K562 (cell line): ENCODE results near the gene PODN. TPM values are rescaled to one million over a fixed set of nuclear protein-coding genes. Genes with fewer than 3 reads are reported as not detected.

Experiments
- ATAC-seq: fragments of 200-7000 bp; cut with Tn5 transposase; 3 replicates; pipeline ENCODE4 v1.9.1; 2020; ENCODE audit warnings: moderate library complexity
- BruUV-seq: library from RNA; stranded (reverse); fragments of 400-500 nt; replicated peaks from 2 replicates; lab custom pipeline; 2021; lab: Mats Ljungman, UMichigan
- CTCF ChIA-PET: fragments of 300-600 bp; formaldehyde crosslinking; extraction: SDS; loops from one replicate; lab custom pipeline; 2021; ENCODE audit warnings: low intra/inter-chr PET ratio; lab: Yijun Ruan, JAX
- POLR2A ChIA-PET: fragments of 300-600, 350-650 bp; sonication (Branson Sonifier 250); formaldehyde crosslinking; extraction: SDS; loops from one replicate; lab custom pipeline; 2021; ENCODE audit warnings: antibody characterized with exemption, inconsistent platforms; lab: Yijun Ruan, JAX
- DNase-seq, 4 experiments: peaks; one replicate each; pipeline versions ENCODE4 v3.0.0 to v3.0.0-alpha.2; 2011 to 2018; ENCODE audit warnings: low spot score in 3 of 4, mixed read lengths in 3 of 4; ENCODE audit errors: extremely low read depth in 1 of 4
- FAIRE-seq: peaks from 2 replicates; lab custom pipeline; 2011; peaks lifted over from hg19 to GRCh38; lab: Jason Lieb, UNC
- H2AFZ ChIP-seq: 2 replicates; pipeline ENCODE4 v1.6.0; 2011; ENCODE audit warnings: low read depth, low read length, control low read depth, inconsistent platforms
- H3K27ac ChIP-seq: fragments of 200-600 bp; 3 replicates; pipeline ENCODE4 v1.8.0; 2011; ENCODE audit warnings: low read depth, mild to moderate bottlenecking, control low read depth, inconsistent platforms, low read length, moderate library complexity, mixed read lengths; ENCODE audit errors: extremely low read depth
- H3K27me3 ChIP-seq, 2 experiments: fragments of 300-600 bp in 1 of 2; 2 replicates in 1 of 2; 3 replicates in 1 of 2; pipeline versions ENCODE4 v1.6.0 to v1.8.0; 2011; ENCODE audit warnings: inconsistent platforms in 2 of 2, low read length in 2 of 2, mild to moderate bottlenecking in 1 of 2, mixed read lengths in 1 of 2, moderate library complexity in 1 of 2; ENCODE audit not compliant: control insufficient read depth in 2 of 2, insufficient read depth in 2 of 2
- H3K36me3 ChIP-seq: fragments of 300-600 bp; 3 replicates; pipeline ENCODE4 v1.8.0; 2011; ENCODE audit warnings: mild to moderate bottlenecking, low read length, inconsistent platforms; ENCODE audit not compliant: control insufficient read depth, insufficient read depth
- H3K4me1 ChIP-seq, 2 experiments: fragments of 200-600 bp in 1 of 2; replicated peaks in 1 of 2; 2 replicates in 1 of 2; 3 replicates in 1 of 2; pipeline versions ENCODE4 v1.5.1 to v1.8.0; 2011; ENCODE audit warnings: inconsistent platforms in 2 of 2, low read length in 2 of 2, mild to moderate bottlenecking in 1 of 2, mixed read lengths in 1 of 2, moderate library complexity in 1 of 2; ENCODE audit not compliant: control insufficient read depth in 2 of 2, insufficient read depth in 2 of 2
- H3K4me2 ChIP-seq: 2 replicates; pipeline ENCODE4 v1.6.1; 2011; ENCODE audit warnings: low read length, control low read depth, inconsistent platforms, mixed read lengths; ENCODE audit not compliant: insufficient read depth
- H3K4me3 ChIP-seq: fragments of 200-600 bp; sonication (generic), shearing (Covaris generic); 2 replicates; pipeline ENCODE4 v1.5.1; 2016; ENCODE audit warnings: control low read depth, inconsistent platforms
- H3K79me2 ChIP-seq: fragments of 200-600 bp; 3 replicates; pipeline ENCODE4 v1.8.0; 2011; ENCODE audit warnings: low read length, inconsistent platforms; ENCODE audit not compliant: control insufficient read depth, insufficient read depth
- H3K9ac ChIP-seq, 2 experiments: 2 replicates each; pipeline versions ENCODE4 v1.6.0 to v1.6.1; 2011; ENCODE audit warnings: low read depth in 2 of 2, low read length in 2 of 2, control low read depth in 1 of 2, inconsistent platforms in 1 of 2, mild to moderate bottlenecking in 1 of 2, mixed read lengths in 1 of 2; ENCODE audit not compliant: insufficient read depth in 1 of 2
- H3K9me1 ChIP-seq: one replicate; pipeline ENCODE4 v1.6.0; 2011; ENCODE audit warnings: inconsistent platforms, mild to moderate bottlenecking, low read length, moderate library complexity; ENCODE audit not compliant: control insufficient read depth, insufficient read depth
- H3K9me3 ChIP-seq: replicated peaks from 2 replicates; pipeline ENCODE4 v1.5.1; 2011; ENCODE audit warnings: low read depth, low read length, inconsistent platforms; ENCODE audit not compliant: control insufficient read depth, insufficient read depth
- H4K20me1 ChIP-seq: replicated peaks from 2 replicates; pipeline ENCODE4 v1.6.1; 2011; ENCODE audit warnings: low read length, inconsistent platforms, mixed read lengths; ENCODE audit not compliant: control insufficient read depth, insufficient read depth
- C11orf30 ChIP-seq: fragments of 450-650 bp; IDR thresholded peaks from 2 replicates; pipeline ENCODE4 v1.6.1; 2016; ENCODE audit warnings: low read depth, mild to moderate bottlenecking
- CSDE1 ChIP-seq, 2 experiments: fragments of 450-650 bp; IDR thresholded peaks; 2 replicates each; pipeline ENCODE4 v1.6.1; 2016; ENCODE audit warnings: mild to moderate bottlenecking in 1 of 2
- ERF ChIP-seq: fragments of 450-650 bp; formaldehyde crosslinking; IDR thresholded peaks from 2 replicates; pipeline ENCODE4 v1.4.0; 2020; ENCODE audit warnings: mild to moderate bottlenecking, mixed read lengths
- ETS2 ChIP-seq: IDR thresholded peaks from 2 replicates; pipeline ENCODE4 v1.6.1; 2016; ENCODE audit warnings: borderline replicate concordance, missing genetic modification characterization, mild to moderate bottlenecking, moderate library complexity, missing compliant biosample characterization; ENCODE audit not compliant: poor library complexity, severe bottlenecking
- GATAD2A ChIP-seq: fragments of 450-650 bp; IDR thresholded peaks from 2 replicates; pipeline ENCODE4 v1.6.1; 2017
- KLF10 ChIP-seq: fragments of 250-450 bp; sonication (Bioruptor Pico); IDR thresholded peaks from 2 replicates; pipeline ENCODE4 v1.6.1; 2021; ENCODE audit warnings: matching md5 sums
- MTA1 ChIP-seq: fragments of 450-650 bp; IDR thresholded peaks from 2 replicates; pipeline ENCODE4 v1.6.1; 2017; ENCODE audit warnings: borderline replicate concordance
- MYNN ChIP-seq, 2 experiments: sonication (generic); formaldehyde crosslinking in 1 of 2; IDR thresholded peaks; 2 replicates each; pipeline versions ENCODE4 v1.5.0 to v1.6.1; 2016 to 2020; ENCODE audit warnings: antibody characterized with exemption in 1 of 2, missing genetic modification reagents in 1 of 2
- NCOA6 ChIP-seq: fragments of 450-650 bp; IDR thresholded peaks from 2 replicates; pipeline ENCODE4 v1.6.1; 2017; ENCODE audit warnings: mild to moderate bottlenecking
- NR2F6 ChIP-seq: fragments of 450-650 bp; formaldehyde crosslinking; IDR thresholded peaks from 2 replicates; pipeline ENCODE4 v1.4.0; 2020; ENCODE audit warnings: mild to moderate bottlenecking
- ZBTB17 ChIP-seq: fragments of 450-650 bp; formaldehyde crosslinking; IDR thresholded peaks from 2 replicates; pipeline ENCODE4 v1.4.0; 2020; ENCODE audit warnings: mild to moderate bottlenecking
- ZNF134 ChIP-seq: fragments of 250-450 bp; sonication (Bioruptor Pico); conservative IDR thresholded peaks from 2 replicates; pipeline ENCODE4 v1.4.0; 2020
- WGBS: fragments of 100-300 bp; shearing (Covaris generic); methylation state at CpG from one replicate; pipeline ENCODE4 v1.1.6; 2016; ENCODE audit warnings: low coverage, mixed read lengths; ENCODE audit not compliant: insufficient coverage; ENCODE audit errors: missing lambda C conversion rate; 5-methylcytosine and 5-hydroxymethylcytosine counted together
- in situ Hi-C: fragments of 300-500 bp; cut with MboI; formaldehyde crosslinking; loops from 4 replicates; pipeline ENCODE4 v1.15.0; 2018; ENCODE audit warnings: inconsistent platforms, mixed read lengths
- intact Hi-C: fragments of 100-400 bp; cut with micrococcal nuclease; formaldehyde crosslinking; loops from 2 replicates; pipeline ENCODE4 v1.14.2; 2022
- polyA plus RNA-seq, 8 experiments: library from polyadenylated mRNA; depleted of rRNA in 4 of 8; stranded (reverse) in 5 of 8; unstranded in 3 of 8; fragments of >200 nt; fragmentation: Nextera tagmentation in 2 of 8; fragmentation: Illumina TruSeq in 1 of 8; extraction: Ambion mirVana in 2 of 8; extraction: Trizol in 1 of 8; gene quantifications; 2 replicates each; pipeline versions ENCODE4 v1.2.1 to v1.2.3, GENCODE V29; 2011 to 2014; ENCODE audit warnings: inconsistent platforms in 1 of 8, missing spikeins in 1 of 8
- total RNA-seq, 7 experiments: library from RNA; depleted of rRNA in 6 of 7; stranded (reverse); fragments of >200 nt in 6 of 7; fragmentation: Illumina TruSeq in 2 of 7; extraction: Trizol in 2 of 7; gene quantifications; 2 replicates each; pipeline versions ENCODE4 v1.2.1 to v1.2.3, GENCODE V29; 2011 to 2021; ENCODE audit warnings: low replicate concordance in 1 of 7
- TF ChIP-seq, protein P1 (sequence below), 2 experiments: fragments of 450-650 bp; IDR thresholded peaks; 2 replicates each; pipeline ENCODE4 v1.6.1; 2016; ENCODE audit warnings: mild to moderate bottlenecking in 2 of 2, borderline replicate concordance in 1 of 2, low read depth in 1 of 2, moderate library complexity in 1 of 2
- TF ChIP-seq, protein P2 (sequence below): fragments of 250-450 bp; sonication (Bioruptor Pico); IDR thresholded peaks from 2 replicates; pipeline ENCODE4 v1.6.1; 2021; ENCODE audit warnings: mild to moderate bottlenecking

Gene PODN
- total and polyA plus RNA-seq, 9 of the 15 experiments (the other 6 are each of a cell fraction or from before 2014, with no cell fraction given): not detected

DNA sequence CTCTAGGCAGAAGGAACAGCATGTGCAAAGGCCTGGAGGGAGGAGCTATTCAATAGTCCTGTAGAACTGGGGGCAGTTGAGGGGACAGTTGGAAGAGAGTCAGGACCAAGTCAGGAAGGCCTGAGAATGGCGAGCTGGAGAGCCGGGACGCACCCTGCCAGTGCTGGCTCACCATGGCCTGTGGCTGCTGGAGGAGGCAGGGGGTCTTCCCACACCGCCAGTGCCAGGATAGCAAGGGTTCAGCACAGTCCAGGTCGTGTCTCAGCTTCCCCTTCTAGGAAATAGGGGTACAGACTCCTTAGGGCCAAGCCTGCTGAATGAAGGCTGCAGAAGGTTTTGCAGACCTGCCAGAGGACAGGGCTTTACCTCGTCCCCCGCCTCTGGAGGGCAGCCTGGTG, 7.3 kb downstream of the PODN start:
- 11% methylated on average over 7 of the region's 7 CpGs for WGBS
- H4K20me1 ChIP-seq: no peaks in the 10 kb centered on the region
- DNase-seq (no peak), ATAC-seq (no peak), FAIRE-seq (peak; percentile 6)
- in situ Hi-C loops (no loop called here), intact Hi-C loops (loop anchor here (10.0 kb wide), 1 partner anchor 164 kb away; no protein-coding TSS in a partner anchor)
- CTCF ChIA-PET: no interaction called here
- no peaks in the 10 kb centered on the region for H3K9me1 ChIP-seq
- H3K4me3 ChIP-seq: no peak overlapping the region
- H3K9me3 ChIP-seq: no peaks in the 10 kb centered on the region
- POLR2A ChIA-PET: interaction anchor here (1.1 kb wide), 1 partner anchor 11 kb away, joined by 6 read pairs; no protein-coding TSS in a partner anchor
- no peaks in the 10 kb centered on the region for H3K36me3 ChIP-seq
- H3K4me1 ChIP-seq: peaks cover 0 to 19% of the 10 kb centered on the region in 2 experiments; a peak in 2 of 5 replicates
- no peak overlapping the region for H3K4me2 ChIP-seq
- H3K27ac ChIP-seq: no peak overlapping the region
- no peak overlapping the region for H3K9ac ChIP-seq
- H3K27me3 ChIP-seq: peaks cover 14 to 38% of the 10 kb centered on the region in 2 experiments; a peak in 4 of 5 replicates
- BruUV-seq: no TSS peak
- H2AFZ ChIP-seq: no peak overlapping the region
- H3K79me2 ChIP-seq: no peaks in the 10 kb centered on the region
- TF ChIP-seq CSDE1 (IDR thresholded peaks at IDR 0.05) (no peak), ZBTB17 (CRISPR knock-in tag) (no peak), C11orf30 (no peak), NCOA6 (no peak), NR2F6 (CRISPR knock-in tag) (no peak), GATAD2A (no peak), ZNF134 (CRISPR knock-in tag) (no peak), MTA1 (no peak), ERF (no peak), MYNN (IDR thresholded peaks at IDR 0.05) (no peak), MYNN (CRISPR knock-in tag; IDR thresholded peaks at IDR 0.05) (no peak), KLF10 (CRISPR knock-in tag) (no peak), ETS2 (tag) (no peak)
- TF ChIP-seq, protein P1, sequence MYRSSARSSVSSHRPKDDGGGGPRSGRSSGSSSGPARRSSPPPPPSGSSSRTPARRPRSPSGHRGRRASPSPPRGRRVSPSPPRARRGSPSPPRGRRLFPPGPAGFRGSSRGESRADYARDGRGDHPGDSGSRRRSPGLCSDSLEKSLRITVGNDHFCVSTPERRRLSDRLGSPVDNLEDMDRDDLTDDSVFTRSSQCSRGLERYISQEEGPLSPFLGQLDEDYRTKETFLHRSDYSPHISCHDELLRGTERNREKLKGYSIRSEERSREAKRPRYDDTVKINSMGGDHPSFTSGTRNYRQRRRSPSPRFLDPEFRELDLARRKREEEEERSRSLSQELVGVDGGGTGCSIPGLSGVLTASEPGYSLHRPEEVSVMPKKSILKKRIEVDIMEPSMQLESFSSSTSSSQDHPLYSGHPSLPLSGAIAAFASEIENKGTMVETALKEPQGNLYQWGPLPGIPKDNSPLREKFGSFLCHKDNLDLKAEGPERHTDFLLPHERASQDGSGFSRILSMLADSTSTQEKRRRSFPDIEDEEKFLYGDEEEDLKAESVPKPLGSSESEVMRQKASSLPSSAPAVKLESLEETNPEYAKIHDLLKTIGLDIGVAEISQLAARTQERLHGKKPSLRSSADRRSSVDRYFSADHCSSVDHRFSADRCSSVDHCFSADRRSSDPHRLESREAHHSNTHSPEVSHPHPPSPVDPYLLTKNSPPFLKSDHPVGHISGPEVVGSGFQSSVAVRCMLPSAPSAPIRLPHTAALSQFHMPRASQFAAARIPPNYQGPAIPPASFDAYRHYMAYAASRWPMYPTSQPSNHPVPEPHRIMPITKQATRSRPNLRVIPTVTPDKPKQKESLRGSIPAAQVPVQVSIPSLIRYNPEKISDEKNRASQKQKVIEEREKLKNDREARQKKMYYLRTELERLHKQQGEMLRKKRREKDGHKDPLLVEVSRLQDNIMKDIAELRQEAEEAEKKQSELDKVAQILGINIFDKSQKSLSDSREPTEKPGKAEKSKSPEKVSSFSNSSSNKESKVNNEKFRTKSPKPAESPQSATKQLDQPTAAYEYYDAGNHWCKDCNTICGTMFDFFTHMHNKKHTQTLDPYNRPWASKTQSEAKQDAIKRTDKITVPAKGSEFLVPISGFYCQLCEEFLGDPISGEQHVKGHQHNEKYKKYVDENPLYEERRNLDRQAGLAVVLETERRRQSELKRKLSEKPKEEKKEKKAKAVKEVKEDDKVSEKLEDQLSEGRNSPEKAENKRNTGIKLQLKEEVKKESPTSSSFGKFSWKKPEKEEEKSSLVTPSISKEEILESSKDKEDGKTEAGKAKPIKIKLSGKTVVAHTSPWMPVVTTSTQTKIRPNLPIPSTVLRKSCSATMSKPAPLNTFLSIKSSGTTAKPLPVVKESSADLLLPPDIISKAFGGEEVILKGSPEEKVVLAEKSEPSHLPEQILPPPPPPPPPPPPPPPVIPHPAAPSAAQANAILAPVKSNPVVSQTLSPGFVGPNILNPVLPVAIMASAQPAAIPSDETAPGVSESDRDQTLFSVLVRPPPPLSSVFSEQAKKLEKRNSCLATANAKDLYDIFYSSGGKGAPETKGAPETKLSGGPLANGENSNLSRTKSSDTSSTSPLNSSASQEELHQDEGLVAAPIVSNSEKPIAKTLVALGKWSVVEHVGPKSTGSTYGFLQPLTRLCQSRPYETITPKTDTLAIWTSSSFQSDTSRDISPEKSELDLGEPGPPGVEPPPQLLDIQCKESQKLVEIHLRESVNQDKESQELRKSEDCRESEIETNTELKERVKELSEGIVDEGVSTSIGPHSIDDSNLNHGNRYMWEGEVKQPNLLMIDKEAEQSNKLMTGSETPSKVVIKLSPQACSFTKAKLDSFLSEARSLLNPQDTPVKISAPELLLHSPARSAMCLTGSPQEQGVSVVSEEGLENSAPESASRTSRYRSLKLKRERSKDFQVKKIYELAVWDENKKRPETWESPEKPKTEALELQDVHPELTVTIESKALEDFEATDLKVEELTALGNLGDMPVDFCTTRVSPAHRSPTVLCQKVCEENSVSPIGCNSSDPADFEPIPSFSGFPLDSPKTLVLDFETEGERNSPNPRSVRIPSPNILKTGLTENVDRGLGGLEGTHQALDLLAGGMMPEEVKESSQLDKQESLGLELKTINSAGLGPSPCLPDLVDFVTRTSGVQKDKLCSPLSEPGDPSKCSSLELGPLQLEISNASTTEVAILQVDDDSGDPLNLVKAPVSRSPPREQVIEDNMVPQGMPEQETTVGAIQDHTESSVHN (IDR thresholded peaks at IDR 0.05; ENCODE audit: borderline replicate concordance in 1 of 2, low read depth in 1 of 2): no peak
- TF ChIP-seq, protein P2, sequence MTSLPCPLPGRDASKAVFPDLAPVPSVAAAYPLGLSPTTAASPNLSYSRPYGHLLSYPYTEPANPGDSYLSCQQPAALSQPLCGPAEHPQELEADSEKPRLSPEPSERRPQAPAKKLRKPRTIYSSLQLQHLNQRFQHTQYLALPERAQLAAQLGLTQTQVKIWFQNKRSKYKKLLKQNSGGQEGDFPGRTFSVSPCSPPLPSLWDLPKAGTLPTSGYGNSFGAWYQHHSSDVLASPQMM (CRISPR knock-in tag): no peak
